ENCODE data around the gene GPC5.

GRCh38 chr13:92602560-92602959 lies 1204.1 kb downstream of the GPC5 start:
- TF ChIP-seq CTCF (IDR thresholded peaks at IDR 0.05) (no peak), ZFP36 (IDR thresholded peaks at IDR 0.05; ENCODE audit: borderline replicate concordance, partially characterized antibody) (no peak), CHD2 (IDR thresholded peaks at IDR 0.05; ENCODE audit: low read length, partially characterized antibody) (no peak), MAX (IDR thresholded peaks at IDR 0.05) (no peak), USF2 (IDR thresholded peaks at IDR 0.05) (no peak), BHLHE40 (IDR thresholded peaks at IDR 0.05; ENCODE audit: low read depth, low read length) (no peak), EP300 (IDR thresholded peaks at IDR 0.05) (no peak), POLR2A (IDR thresholded peaks at IDR 0.05; ENCODE audit: low read length) (no peak), KDM1A (IDR thresholded peaks at IDR 0.05; ENCODE audit: low read depth) (no peak), MAZ (IDR thresholded peaks at IDR 0.05; ENCODE audit: borderline replicate concordance, low read depth, low read length) (no peak), NFE2L2 (conservative IDR thresholded peaks at IDR 0.05; ENCODE audit: low read length) (no peak), SREBF2 (IDR thresholded peaks at IDR 0.05) (no peak), RAD21 (conservative IDR thresholded peaks at IDR 0.05 in 1 of 2, IDR thresholded peaks at IDR 0.05 in 1 of 2) (no peak), RNF2 (IDR thresholded peaks at IDR 0.05; ENCODE audit: borderline replicate concordance, low read depth) (no peak)

Data from A549 (cell line).